ENCODE results near the gene NHSL1. TPM values are rescaled to one million over a fixed set of nuclear protein-coding genes. Genes with fewer than 3 reads are reported as not detected.

NHSL1 gene
- polyA plus RNA-seq, 3 donors: 0.06 to 2.8 (median 0.51) TPM

DNA sequence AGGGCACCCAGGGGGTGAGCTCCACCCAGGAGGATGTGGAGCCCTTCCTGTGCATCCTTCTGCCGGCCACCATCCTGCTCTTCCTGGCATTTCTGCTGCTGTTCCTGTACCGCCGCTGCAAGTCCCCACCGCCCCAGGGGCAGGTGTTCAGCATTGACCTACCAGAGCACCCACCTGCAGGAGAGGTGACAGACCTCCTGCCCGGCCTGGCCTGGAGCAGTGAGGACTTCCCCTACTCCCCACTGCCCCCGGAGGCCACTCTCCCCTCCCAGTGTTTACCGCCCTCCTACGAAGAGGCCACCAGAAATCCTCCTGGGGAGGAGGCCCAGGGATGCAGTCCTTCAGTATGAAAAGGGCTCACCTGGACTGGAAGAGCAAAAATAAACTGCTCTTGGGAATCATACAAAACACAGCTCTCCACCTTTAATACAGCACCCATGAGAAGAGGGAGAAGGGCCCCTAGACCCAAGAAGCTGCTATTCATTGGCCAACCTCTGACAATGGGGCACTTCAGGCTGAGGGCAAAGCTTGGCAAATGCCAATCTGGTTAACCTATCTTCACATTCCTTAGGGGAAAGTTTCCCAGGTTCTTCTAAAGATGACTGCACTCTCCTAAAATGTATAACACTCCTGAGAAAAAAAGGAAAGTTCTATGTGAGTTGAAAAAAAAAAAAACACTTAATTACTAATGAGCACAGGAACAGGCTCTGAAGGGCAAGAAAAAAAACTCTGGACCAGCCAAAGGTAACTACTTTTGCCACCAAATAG lies 116.6 kb downstream of the NHSL1 start:
- WGBS (ENCODE audit: insufficient coverage): 57% methylated on average over 8 of the region's 8 CpGs
- no peak overlapping the region for H3K4me3 ChIP-seq (replicated peaks in 1 of 3; ENCODE audit: low read depth in 2 of 3, low read length in 3 of 3)

GRCh38 chr6:138378463-138378862 lies 120.8 kb downstream of the NHSL1 start:
- Mint-ChIP-seq H3K4me3 (no peak overlapping the region), H3K36me3 (no peaks in the 10 kb centered on the region), H3K4me1 (peaks cover 8% of the 10 kb centered on the region), H3K27me3 (ENCODE audit: low read depth in 3 of 3) (no peaks in the 10 kb centered on the region), H3K27ac (no peak overlapping the region), H3K9me3 (peaks cover 0 to 5% (median 0%) of the 10 kb centered on the region in 7 donors)
- WGBS (ENCODE audit: insufficient coverage): no CpG with 5 or more reads among the region's 4 CpGs
- no peak overlapping the region for H3K9ac ChIP-seq (ENCODE audit: insufficient read depth, low read length, poor library complexity, severe bottlenecking)
- H3K4me2 ChIP-seq (replicated peaks; ENCODE audit: extremely low read depth, low read length, poor library complexity, severe bottlenecking): no peak overlapping the region
- no peak overlapping the region for H2AFZ ChIP-seq (ENCODE audit: insufficient read depth, low read depth, low read length, poor library complexity, severe bottlenecking)
- TF ChIP-seq, protein P1, sequence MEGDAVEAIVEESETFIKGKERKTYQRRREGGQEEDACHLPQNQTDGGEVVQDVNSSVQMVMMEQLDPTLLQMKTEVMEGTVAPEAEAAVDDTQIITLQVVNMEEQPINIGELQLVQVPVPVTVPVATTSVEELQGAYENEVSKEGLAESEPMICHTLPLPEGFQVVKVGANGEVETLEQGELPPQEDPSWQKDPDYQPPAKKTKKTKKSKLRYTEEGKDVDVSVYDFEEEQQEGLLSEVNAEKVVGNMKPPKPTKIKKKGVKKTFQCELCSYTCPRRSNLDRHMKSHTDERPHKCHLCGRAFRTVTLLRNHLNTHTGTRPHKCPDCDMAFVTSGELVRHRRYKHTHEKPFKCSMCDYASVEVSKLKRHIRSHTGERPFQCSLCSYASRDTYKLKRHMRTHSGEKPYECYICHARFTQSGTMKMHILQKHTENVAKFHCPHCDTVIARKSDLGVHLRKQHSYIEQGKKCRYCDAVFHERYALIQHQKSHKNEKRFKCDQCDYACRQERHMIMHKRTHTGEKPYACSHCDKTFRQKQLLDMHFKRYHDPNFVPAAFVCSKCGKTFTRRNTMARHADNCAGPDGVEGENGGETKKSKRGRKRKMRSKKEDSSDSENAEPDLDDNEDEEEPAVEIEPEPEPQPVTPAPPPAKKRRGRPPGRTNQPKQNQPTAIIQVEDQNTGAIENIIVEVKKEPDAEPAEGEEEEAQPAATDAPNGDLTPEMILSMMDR (IDR thresholded peaks at IDR 0.05): no peak
- peaks cover 2 to 8% of the 10 kb centered on the region in 2 donors for H3K4me1 ChIP-seq (ENCODE audit: control insufficient read depth in 1 of 2, insufficient read depth in 2 of 2, low read length in 2 of 2)
- intact Hi-C loops (cut with micrococcal nuclease): no loop called here
- H3K79me2 ChIP-seq (ENCODE audit: insufficient read depth, low read length): no peaks in the 10 kb centered on the region
- no peak overlapping the region for H3K4me3 ChIP-seq (replicated peaks in 1 of 3; ENCODE audit: low read depth in 2 of 3, low read length in 3 of 3)
- H3K36me3 ChIP-seq (replicated peaks in 1 of 2; ENCODE audit: control insufficient read depth in 1 of 2, insufficient read depth in 2 of 2, low read length in 2 of 2): no peaks in the 10 kb centered on the region
- H4K20me1 ChIP-seq (ENCODE audit: insufficient read depth, low read length): no peaks in the 10 kb centered on the region
- no peak for DNase-seq
- no peaks in the 10 kb centered on the region for H3K9me3 ChIP-seq (replicated peaks in 1 of 2; ENCODE audit: control insufficient read depth in 1 of 2, insufficient read depth in 1 of 2, low read length in 2 of 2)
- no peak overlapping the region for H3K27ac ChIP-seq (ENCODE audit: low read depth in 1 of 2, low read length in 2 of 2)
- H3K27me3 ChIP-seq (ENCODE audit: control insufficient read depth in 2 of 2, insufficient read depth in 2 of 2, low read length in 2 of 2): no peaks in the 10 kb centered on the region

More for the DNA sequence above, 116.6 kb downstream of the NHSL1 start:
- Mint-ChIP-seq H3K4me3 (no peak overlapping the region), H3K9me3 (peaks cover 0 to 5% (median 0%) of the 10 kb centered on the region in 7 donors), H3K27ac (peak overlapping the region in 2 of 7 donors; percentile 55 to 61), H3K27me3 (ENCODE audit: low read depth in 3 of 3) (no peaks in the 10 kb centered on the region), H3K36me3 (no peaks in the 10 kb centered on the region), H3K4me1 (peaks cover 8% of the 10 kb centered on the region)
- Histone ChIP-seq H3K36me3 (replicated peaks in 1 of 2; ENCODE audit: control insufficient read depth in 1 of 2, insufficient read depth in 2 of 2, low read length in 2 of 2) (no peaks in the 10 kb centered on the region), H3K4me2 (replicated peaks; ENCODE audit: extremely low read depth, low read length, poor library complexity, severe bottlenecking) (no peak overlapping the region), H3K9me3 (replicated peaks in 1 of 2; ENCODE audit: control insufficient read depth in 1 of 2, insufficient read depth in 1 of 2, low read length in 2 of 2) (no peaks in the 10 kb centered on the region), H3K79me2 (ENCODE audit: insufficient read depth, low read length) (no peaks in the 10 kb centered on the region), H3K27me3 (ENCODE audit: control insufficient read depth in 2 of 2, insufficient read depth in 2 of 2, low read length in 2 of 2) (no peaks in the 10 kb centered on the region), H3K27ac (ENCODE audit: low read depth in 1 of 2, low read length in 2 of 2) (no peak overlapping the region), H4K20me1 (ENCODE audit: insufficient read depth, low read length) (no peaks in the 10 kb centered on the region), H3K4me1 (ENCODE audit: control insufficient read depth in 1 of 2, insufficient read depth in 2 of 2, low read length in 2 of 2) (peaks cover 2 to 8% of the 10 kb centered on the region in 2 donors), H3K9ac (ENCODE audit: insufficient read depth, low read length, poor library complexity, severe bottlenecking) (no peak overlapping the region), H2AFZ (ENCODE audit: insufficient read depth, low read depth, low read length, poor library complexity, severe bottlenecking) (no peak overlapping the region)
- TF ChIP-seq, protein P1 (IDR thresholded peaks at IDR 0.05): no peak
- intact Hi-C loops (cut with micrococcal nuclease): no loop called here
- no peak for DNase-seq
